ENCODE measurements around the gene SPAG7.

Gene SPAG7

GRCh38 chr17:4997302-4998026 is 29.8 kb upstream of the SPAG7 start, which contains the start of the genes INCA1 and KIF1C (continued):
- TF ChIP-seq, protein P1, sequence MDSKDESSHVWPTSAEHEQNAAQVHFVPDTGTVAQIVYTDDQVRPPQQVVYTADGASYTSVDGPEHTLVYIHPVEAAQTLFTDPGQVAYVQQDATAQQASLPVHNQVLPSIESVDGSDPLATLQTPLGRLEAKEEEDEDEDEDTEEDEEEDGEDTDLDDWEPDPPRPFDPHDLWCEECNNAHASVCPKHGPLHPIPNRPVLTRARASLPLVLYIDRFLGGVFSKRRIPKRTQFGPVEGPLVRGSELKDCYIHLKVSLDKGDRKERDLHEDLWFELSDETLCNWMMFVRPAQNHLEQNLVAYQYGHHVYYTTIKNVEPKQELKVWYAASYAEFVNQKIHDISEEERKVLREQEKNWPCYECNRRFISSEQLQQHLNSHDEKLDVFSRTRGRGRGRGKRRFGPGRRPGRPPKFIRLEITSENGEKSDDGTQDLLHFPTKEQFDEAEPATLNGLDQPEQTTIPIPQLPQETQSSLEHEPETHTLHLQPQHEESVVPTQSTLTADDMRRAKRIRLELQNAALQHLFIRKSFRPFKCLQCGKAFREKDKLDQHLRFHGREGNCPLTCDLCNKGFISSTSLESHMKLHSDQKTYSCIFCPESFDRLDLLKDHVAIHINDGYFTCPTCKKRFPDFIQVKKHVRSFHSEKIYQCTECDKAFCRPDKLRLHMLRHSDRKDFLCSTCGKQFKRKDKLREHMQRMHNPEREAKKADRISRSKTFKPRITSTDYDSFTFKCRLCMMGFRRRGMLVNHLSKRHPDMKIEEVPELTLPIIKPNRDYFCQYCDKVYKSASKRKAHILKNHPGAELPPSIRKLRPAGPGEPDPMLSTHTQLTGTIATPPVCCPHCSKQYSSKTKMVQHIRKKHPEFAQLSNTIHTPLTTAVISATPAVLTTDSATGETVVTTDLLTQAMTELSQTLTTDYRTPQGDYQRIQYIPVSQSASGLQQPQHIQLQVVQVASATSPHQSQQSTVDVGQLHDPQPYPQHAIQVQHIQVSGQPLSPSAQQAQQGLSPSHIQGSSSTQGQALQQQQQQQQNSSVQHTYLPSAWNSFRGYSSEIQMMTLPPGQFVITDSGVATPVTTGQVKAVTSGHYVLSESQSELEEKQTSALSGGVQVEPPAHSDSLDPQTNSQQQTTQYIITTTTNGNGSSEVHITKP (tag by site-specific recombination; IDR thresholded peaks at IDR 0.05) = peak; percentile 83
- no peak for TF ChIP-seq ZNF239 (tag by site-specific recombination; IDR thresholded peaks at IDR 0.05)
- TF ChIP-seq KLF17 (tag by site-specific recombination; IDR thresholded peaks at IDR 0.05) = peak; percentile 25; the same call in 1 of the 2 replicates
- TF ChIP-seq ZNF473 (tag by site-specific recombination; IDR thresholded peaks at IDR 0.05) = no peak
- TF ChIP-seq ZNF311 (tag by site-specific recombination; IDR thresholded peaks at IDR 0.05; ENCODE audit: borderline replicate concordance) = no peak
- peak; percentile 73 for TF ChIP-seq KLF9 (tag by site-specific recombination; IDR thresholded peaks at IDR 0.05; ENCODE audit: low read depth)
- TF ChIP-seq RBAK (tag by site-specific recombination; IDR thresholded peaks at IDR 0.05) = no peak
- TF ChIP-seq, protein P2, sequence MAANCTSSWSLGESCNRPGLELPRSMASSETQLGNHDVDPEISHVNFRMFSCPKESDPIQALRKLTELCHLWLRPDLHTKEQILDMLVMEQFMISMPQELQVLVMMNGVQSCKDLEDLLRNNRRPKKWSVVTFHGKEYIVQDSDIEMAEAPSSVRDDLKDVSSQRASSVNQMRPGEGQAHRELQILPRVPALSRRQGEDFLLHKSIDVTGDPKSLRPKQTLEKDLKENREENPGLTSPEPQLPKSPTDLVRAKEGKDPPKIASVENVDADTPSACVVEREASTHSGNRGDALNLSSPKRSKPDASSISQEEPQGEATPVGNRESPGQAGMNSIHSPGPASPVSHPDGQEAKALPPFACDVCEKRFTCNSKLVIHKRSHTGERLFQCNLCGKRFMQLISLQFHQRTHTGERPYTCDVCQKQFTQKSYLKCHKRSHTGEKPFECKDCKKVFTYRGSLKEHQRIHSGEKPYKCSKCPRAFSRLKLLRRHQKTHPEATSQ (tag by site-specific recombination; IDR thresholded peaks at IDR 0.05) = no peak
- TF ChIP-seq KLF7 (tag by site-specific recombination; IDR thresholded peaks at IDR 0.05; ENCODE audit: borderline replicate concordance) = peak; percentile 14; the same call in 1 of the 2 replicates
- TF ChIP-seq SP2 (tag by site-specific recombination; IDR thresholded peaks at IDR 0.05) = peak; percentile 81
- peak; percentile 94 for TF ChIP-seq SP3 (tag by site-specific recombination; IDR thresholded peaks at IDR 0.05)
- TF ChIP-seq, protein P3, sequence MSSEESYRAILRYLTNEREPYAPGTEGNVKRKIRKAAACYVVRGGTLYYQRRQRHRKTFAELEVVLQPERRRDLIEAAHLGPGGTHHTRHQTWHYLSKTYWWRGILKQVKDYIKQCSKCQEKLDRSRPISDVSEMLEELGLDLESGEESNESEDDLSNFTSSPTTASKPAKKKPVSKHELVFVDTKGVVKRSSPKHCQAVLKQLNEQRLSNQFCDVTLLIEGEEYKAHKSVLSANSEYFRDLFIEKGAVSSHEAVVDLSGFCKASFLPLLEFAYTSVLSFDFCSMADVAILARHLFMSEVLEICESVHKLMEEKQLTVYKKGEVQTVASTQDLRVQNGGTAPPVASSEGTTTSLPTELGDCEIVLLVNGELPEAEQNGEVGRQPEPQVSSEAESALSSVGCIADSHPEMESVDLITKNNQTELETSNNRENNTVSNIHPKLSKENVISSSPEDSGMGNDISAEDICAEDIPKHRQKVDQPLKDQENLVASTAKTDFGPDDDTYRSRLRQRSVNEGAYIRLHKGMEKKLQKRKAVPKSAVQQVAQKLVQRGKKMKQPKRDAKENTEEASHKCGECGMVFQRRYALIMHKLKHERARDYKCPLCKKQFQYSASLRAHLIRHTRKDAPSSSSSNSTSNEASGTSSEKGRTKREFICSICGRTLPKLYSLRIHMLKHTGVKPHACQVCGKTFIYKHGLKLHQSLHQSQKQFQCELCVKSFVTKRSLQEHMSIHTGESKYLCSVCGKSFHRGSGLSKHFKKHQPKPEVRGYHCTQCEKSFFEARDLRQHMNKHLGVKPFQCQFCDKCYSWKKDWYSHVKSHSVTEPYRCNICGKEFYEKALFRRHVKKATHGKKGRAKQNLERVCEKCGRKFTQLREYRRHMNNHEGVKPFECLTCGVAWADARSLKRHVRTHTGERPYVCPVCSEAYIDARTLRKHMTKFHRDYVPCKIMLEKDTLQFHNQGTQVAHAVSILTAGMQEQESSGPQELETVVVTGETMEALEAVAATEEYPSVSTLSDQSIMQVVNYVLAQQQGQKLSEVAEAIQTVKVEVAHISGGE (tag by site-specific recombination; conservative IDR thresholded peaks at IDR 0.05; ENCODE audit: low read depth) = peak; percentile 52; the same call in 1 of the 2 replicates
- TF ChIP-seq ZNF76 (tag by site-specific recombination; IDR thresholded peaks at IDR 0.05; ENCODE audit: borderline replicate concordance, low read depth) = no peak
- TF ChIP-seq ZEB2 (tag by site-specific recombination; IDR thresholded peaks at IDR 0.05) = peak; percentile 58
- no peak for TF ChIP-seq ZNF560 (tag by site-specific recombination; IDR thresholded peaks at IDR 0.05; ENCODE audit: borderline replicate concordance)
- peak; percentile 89 for TF ChIP-seq KLF8 (tag by site-specific recombination; IDR thresholded peaks at IDR 0.05)
- peak; percentile 7; the same call in 1 of the 2 replicates for TF ChIP-seq ZBTB6 (tag by site-specific recombination; IDR thresholded peaks at IDR 0.05)
- no peak for TF ChIP-seq ZNF558 (tag by site-specific recombination; IDR thresholded peaks at IDR 0.05)
- no peak for TF ChIP-seq ZNF776 (tag by site-specific recombination; IDR thresholded peaks at IDR 0.05; ENCODE audit: borderline replicate concordance)
- no peak for TF ChIP-seq ZNF16 (tag by site-specific recombination; IDR thresholded peaks at IDR 0.05; ENCODE audit: low read depth)
- TF ChIP-seq SP7 (tag by site-specific recombination; IDR thresholded peaks at IDR 0.05) = peak; percentile 45; the same call in 1 of the 2 replicates
- no peak for TF ChIP-seq ZNF211 (tag by site-specific recombination; IDR thresholded peaks at IDR 0.05; ENCODE audit: low read depth)
- TF ChIP-seq, protein P4, sequence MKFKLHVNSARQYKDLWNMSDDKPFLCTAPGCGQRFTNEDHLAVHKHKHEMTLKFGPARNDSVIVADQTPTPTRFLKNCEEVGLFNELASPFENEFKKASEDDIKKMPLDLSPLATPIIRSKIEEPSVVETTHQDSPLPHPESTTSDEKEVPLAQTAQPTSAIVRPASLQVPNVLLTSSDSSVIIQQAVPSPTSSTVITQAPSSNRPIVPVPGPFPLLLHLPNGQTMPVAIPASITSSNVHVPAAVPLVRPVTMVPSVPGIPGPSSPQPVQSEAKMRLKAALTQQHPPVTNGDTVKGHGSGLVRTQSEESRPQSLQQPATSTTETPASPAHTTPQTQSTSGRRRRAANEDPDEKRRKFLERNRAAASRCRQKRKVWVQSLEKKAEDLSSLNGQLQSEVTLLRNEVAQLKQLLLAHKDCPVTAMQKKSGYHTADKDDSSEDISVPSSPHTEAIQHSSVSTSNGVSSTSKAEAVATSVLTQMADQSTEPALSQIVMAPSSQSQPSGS (tag by site-specific recombination; IDR thresholded peaks at IDR 0.05; ENCODE audit: low read depth) = no peak
- no peak for TF ChIP-seq ZFP3 (tag by site-specific recombination; IDR thresholded peaks at IDR 0.05; ENCODE audit: low read depth)
- TF ChIP-seq ZNF423 (tag by site-specific recombination; IDR thresholded peaks at IDR 0.05) = no peak
- no peak for TF ChIP-seq ZNF274 (IDR thresholded peaks at IDR 0.05; ENCODE audit: low read length)
- TF ChIP-seq ZNF274 (tag by site-specific recombination; IDR thresholded peaks at IDR 0.05; ENCODE audit: borderline replicate concordance) = no peak
- no peak for TF ChIP-seq TRIM28 (IDR thresholded peaks at IDR 0.05; ENCODE audit: borderline replicate concordance, low read length)
